GM12878 (cell line): ENCODE results near the gene SH3GL2.

Source experiments
- ATF3 ChIP-seq: IDR thresholded peaks from 2 replicates; pipeline ENCODE4 v1.6.1; 2011; ENCODE audit warnings: low read depth, mild to moderate bottlenecking, low read length, moderate library complexity, borderline replicate concordance; ENCODE audit errors: extremely low read depth
- NFYA ChIP-seq: IDR thresholded peaks from 2 replicates; pipeline ENCODE4 v1.6.1; 2011; ENCODE audit warnings: low read depth, mild to moderate bottlenecking, low read length, improper control_type of control experiment, borderline replicate concordance
- POLR2A ChIP-seq: IDR thresholded peaks from 2 replicates; pipeline ENCODE4 v1.6.1; 2011; ENCODE audit warnings: low read depth, mild to moderate bottlenecking, low read length
- ZBED1 ChIP-seq: IDR thresholded peaks from 2 replicates; pipeline ENCODE4 v1.6.1; 2016; ENCODE audit warnings: borderline replicate concordance

- TF ChIP-seq POLR2A (no peak), NFYA (no peak), ZBED1 (no peak), ATF3 (no peak)
Observed at GRCh38 chr9:17742067-17742466, 163.2 kb downstream of the SH3GL2 start.
